Panc1 (cell line): Measurements from ENCODE around the gene LY9. TPM values are rescaled to one million over a fixed set of nuclear protein-coding genes. Genes with fewer than 3 reads are reported as not detected.

ENCODE experiments used
- ATAC-seq: fragments of 200-7000 bp; cut with Tn5 transposase; 2 replicates; pipeline ENCODE4 v1.9.1; 2020; ENCODE audit warnings: mild to moderate bottlenecking, moderate library complexity
- BruUV-seq: library from RNA; stranded (reverse); fragments of 400-500 nt; replicated peaks from 2 replicates; lab custom pipeline; 2021; lab: Mats Ljungman, UMichigan
- CTCF ChIA-PET: fragments of 300-600 bp; sonication (Branson Sonifier 250); formaldehyde crosslinking; loops from one replicate; lab custom pipeline; 2022; ENCODE audit warnings: antibody characterized with exemption; lab: Charles Lee
- POLR2A ChIA-PET: fragments of 300-600 bp; sonication (Branson Sonifier 250); formaldehyde crosslinking; loops from one replicate; lab custom pipeline; 2022; ENCODE audit warnings: antibody characterized with exemption; lab: Charles Lee
- DNase-seq: peaks from one replicate; pipeline ENCODE4 v3.0.0-alpha.2; 2010; ENCODE audit warnings: low read depth, low spot score
- H3K27ac ChIP-seq: 2 replicates; pipeline ENCODE4 v1.5.1; 2011; ENCODE audit warnings: mild to moderate bottlenecking, low read length, inconsistent platforms
- H3K27me3 ChIP-seq: fragments of 200-500 bp; sonication (Bioruptor generic); 2 replicates; pipeline ENCODE4 v1.6.0; 2014; ENCODE audit warnings: low read length, inconsistent platforms; ENCODE audit not compliant: control insufficient read depth, insufficient read depth
- H3K36me3 ChIP-seq: fragments of 200-500 bp; sonication (Bioruptor generic); 2 replicates; pipeline ENCODE4 v1.5.1; 2014; ENCODE audit warnings: inconsistent platforms, mild to moderate bottlenecking, low read length, moderate library complexity; ENCODE audit not compliant: control insufficient read depth, insufficient read depth
- H3K4me1 ChIP-seq: 2 replicates; pipeline ENCODE4 v1.5.1; 2011; ENCODE audit warnings: inconsistent platforms, mild to moderate bottlenecking, low read length, moderate library complexity; ENCODE audit not compliant: control insufficient read depth, insufficient read depth
- H3K4me3 ChIP-seq, 2 experiments: 2 replicates each; pipeline ENCODE4 v1.5.1; 2011 to 2012; ENCODE audit warnings: low read depth in 2 of 2, low read length in 2 of 2, mild to moderate bottlenecking in 2 of 2, inconsistent platforms in 1 of 2, moderate library complexity in 1 of 2
- H3K9me3 ChIP-seq: fragments of 200-500 bp; sonication (Bioruptor generic); 2 replicates; pipeline ENCODE4 v1.5.1; 2014; ENCODE audit warnings: low read depth, mild to moderate bottlenecking, inconsistent platforms, low read length, moderate library complexity; ENCODE audit not compliant: control insufficient read depth, insufficient read depth
- POLR2AphosphoS5 ChIP-seq: IDR thresholded peaks from 2 replicates; pipeline ENCODE4 v1.6.1; 2012; ENCODE audit warnings: mild to moderate bottlenecking, low read depth, low read length, moderate library complexity
- SIN3A ChIP-seq: IDR thresholded peaks from 2 replicates; pipeline ENCODE4 v1.6.1; 2012; ENCODE audit warnings: low read depth, mild to moderate bottlenecking, low read length, moderate library complexity, borderline replicate concordance; ENCODE audit not compliant: insufficient read depth
- TCF7L2 ChIP-seq: IDR thresholded peaks from 2 replicates; pipeline ENCODE4 v1.6.1; 2011; ENCODE audit warnings: mild to moderate bottlenecking, low read depth, low read length, inconsistent platforms
- in situ Hi-C: cut with HindIII; loops from 2 replicates; pipeline ENCODE4 v1.10.0; 2016; ENCODE audit warnings: low sequenced_read_pairs, low pct_unique_long_range_greater_than_20kb
- intact Hi-C: fragments of 100-400 bp; cut with micrococcal nuclease; formaldehyde crosslinking; loops from one replicate; pipeline ENCODE4 v1.10.0; 2022; ENCODE audit not compliant: unreplicated experiment
- total RNA-seq: library from RNA; stranded (reverse); gene quantifications from one replicate; pipeline ENCODE4 v1.2.1, GENCODE V29; 2021; ENCODE audit not compliant: unreplicated experiment
- TF ChIP-seq, protein P1 (sequence below), 2 experiments: IDR thresholded peaks; 2 replicates each; pipeline ENCODE4 v1.6.1; 2011 to 2012; ENCODE audit warnings: low read depth in 2 of 2, control low read depth in 1 of 2, low read length in 1 of 2, mild to moderate bottlenecking in 1 of 2, moderate library complexity in 1 of 2; ENCODE audit not compliant: insufficient read depth in 1 of 2
- TF ChIP-seq, protein P2 (sequence below): fragments of 450-650 bp; IDR thresholded peaks from 2 replicates; pipeline ENCODE4 v1.5.1; 2017; ENCODE audit warnings: mild to moderate bottlenecking

The LY9 gene
- total RNA-seq, 1 experiment from 2014 or later: 0.10 TPM

DNA sequence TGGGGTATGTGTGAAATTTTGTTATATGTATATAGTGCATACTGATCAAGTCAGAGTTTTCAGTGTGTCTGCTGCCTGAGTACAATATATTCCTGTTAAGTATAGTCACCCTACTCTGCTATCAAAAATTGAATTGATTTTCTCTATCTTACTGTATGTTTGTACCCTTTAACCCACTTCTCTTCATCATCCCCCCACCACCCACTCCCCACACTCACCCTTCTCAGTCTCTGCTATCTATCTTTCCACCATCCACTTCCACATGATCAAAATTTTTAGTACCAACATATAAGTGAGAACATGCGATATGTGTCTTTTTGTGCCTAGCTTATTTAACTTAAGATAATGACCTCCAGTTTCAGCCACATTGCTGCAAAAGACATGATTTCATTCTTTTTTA, 4.2 kb downstream of the LY9 start:
- ATAC-seq: no peak
- Histone ChIP-seq H3K4me3 (no peak overlapping the region), H3K9me3 (no peaks in the 10 kb centered on the region), H3K36me3 (no peaks in the 10 kb centered on the region), H3K27ac (no peak overlapping the region), H3K4me1 (no peaks in the 10 kb centered on the region), H3K27me3 (no peaks in the 10 kb centered on the region)
- BruUV-seq: no TSS peak
- ChIA-PET POLR2A (no interaction called here), CTCF (no interaction called here)
- TF ChIP-seq, protein P1, sequence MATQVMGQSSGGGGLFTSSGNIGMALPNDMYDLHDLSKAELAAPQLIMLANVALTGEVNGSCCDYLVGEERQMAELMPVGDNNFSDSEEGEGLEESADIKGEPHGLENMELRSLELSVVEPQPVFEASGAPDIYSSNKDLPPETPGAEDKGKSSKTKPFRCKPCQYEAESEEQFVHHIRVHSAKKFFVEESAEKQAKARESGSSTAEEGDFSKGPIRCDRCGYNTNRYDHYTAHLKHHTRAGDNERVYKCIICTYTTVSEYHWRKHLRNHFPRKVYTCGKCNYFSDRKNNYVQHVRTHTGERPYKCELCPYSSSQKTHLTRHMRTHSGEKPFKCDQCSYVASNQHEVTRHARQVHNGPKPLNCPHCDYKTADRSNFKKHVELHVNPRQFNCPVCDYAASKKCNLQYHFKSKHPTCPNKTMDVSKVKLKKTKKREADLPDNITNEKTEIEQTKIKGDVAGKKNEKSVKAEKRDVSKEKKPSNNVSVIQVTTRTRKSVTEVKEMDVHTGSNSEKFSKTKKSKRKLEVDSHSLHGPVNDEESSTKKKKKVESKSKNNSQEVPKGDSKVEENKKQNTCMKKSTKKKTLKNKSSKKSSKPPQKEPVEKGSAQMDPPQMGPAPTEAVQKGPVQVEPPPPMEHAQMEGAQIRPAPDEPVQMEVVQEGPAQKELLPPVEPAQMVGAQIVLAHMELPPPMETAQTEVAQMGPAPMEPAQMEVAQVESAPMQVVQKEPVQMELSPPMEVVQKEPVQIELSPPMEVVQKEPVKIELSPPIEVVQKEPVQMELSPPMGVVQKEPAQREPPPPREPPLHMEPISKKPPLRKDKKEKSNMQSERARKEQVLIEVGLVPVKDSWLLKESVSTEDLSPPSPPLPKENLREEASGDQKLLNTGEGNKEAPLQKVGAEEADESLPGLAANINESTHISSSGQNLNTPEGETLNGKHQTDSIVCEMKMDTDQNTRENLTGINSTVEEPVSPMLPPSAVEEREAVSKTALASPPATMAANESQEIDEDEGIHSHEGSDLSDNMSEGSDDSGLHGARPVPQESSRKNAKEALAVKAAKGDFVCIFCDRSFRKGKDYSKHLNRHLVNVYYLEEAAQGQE (IDR thresholded peaks at IDR 0.05; ENCODE audit: insufficient read depth in 1 of 2, low read depth in 2 of 2, low read length in 1 of 2): no peak
- intact Hi-C loops: no loop called here
- in situ Hi-C loops: no loop called here
- DNase-seq: no peak

DNA sequence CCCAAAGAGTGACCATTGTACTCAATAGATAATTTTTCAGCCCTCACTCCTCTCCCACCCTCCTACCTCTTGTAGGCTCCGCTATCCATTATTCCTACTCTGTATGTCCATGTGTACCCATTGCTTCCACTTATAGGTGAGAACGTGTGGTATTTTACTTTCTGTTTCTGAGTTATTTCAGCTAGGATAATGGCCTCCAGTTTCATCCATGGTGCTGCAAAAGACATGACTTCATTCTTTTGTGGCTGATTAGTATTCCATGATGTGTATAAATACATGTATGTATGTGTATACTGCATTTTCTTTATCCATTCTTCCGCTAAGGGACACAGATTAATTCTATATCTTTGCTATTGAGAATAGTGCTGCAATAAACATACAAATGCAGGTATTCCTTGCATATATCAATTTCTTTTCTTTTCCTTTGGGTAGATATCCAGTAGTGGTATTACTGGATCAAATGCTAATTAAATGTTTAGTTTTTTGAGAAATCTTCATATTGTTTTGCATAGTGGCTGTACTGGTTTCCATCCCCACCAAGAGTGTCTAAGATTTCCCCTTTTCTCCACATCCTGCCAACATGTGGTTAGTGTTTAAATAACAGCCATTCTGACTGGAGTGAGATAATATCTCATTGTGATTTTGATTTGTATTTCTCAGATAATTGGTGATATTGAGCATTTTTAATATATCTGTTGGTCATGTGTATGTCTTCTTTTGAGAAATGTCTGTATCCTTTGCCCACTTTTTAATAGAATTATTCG, 4.9 kb downstream of the LY9 start:
- ATAC-seq (no peak), DNase-seq (no peak)
- Histone ChIP-seq H3K9me3 (no peaks in the 10 kb centered on the region), H3K4me3 (no peak overlapping the region), H3K4me1 (no peaks in the 10 kb centered on the region), H3K36me3 (no peaks in the 10 kb centered on the region), H3K27ac (no peak overlapping the region), H3K27me3 (no peaks in the 10 kb centered on the region)
- ChIA-PET POLR2A (no interaction called here), CTCF (no interaction called here)
- TF ChIP-seq, protein P2, sequence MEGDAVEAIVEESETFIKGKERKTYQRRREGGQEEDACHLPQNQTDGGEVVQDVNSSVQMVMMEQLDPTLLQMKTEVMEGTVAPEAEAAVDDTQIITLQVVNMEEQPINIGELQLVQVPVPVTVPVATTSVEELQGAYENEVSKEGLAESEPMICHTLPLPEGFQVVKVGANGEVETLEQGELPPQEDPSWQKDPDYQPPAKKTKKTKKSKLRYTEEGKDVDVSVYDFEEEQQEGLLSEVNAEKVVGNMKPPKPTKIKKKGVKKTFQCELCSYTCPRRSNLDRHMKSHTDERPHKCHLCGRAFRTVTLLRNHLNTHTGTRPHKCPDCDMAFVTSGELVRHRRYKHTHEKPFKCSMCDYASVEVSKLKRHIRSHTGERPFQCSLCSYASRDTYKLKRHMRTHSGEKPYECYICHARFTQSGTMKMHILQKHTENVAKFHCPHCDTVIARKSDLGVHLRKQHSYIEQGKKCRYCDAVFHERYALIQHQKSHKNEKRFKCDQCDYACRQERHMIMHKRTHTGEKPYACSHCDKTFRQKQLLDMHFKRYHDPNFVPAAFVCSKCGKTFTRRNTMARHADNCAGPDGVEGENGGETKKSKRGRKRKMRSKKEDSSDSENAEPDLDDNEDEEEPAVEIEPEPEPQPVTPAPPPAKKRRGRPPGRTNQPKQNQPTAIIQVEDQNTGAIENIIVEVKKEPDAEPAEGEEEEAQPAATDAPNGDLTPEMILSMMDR: no peak
- TF ChIP-seq SIN3A: no peak
- TF ChIP-seq, protein P1 (IDR thresholded peaks at IDR 0.05; ENCODE audit: insufficient read depth in 1 of 2, low read depth in 2 of 2, low read length in 1 of 2): no peak
- no peak for TF ChIP-seq TCF7L2
- TF ChIP-seq POLR2AphosphoS5: no peak
- in situ Hi-C loops: no loop called here
- no TSS peak for BruUV-seq
- intact Hi-C loops: no loop called here
